HepG2 (cell line): ENCODE results near the gene EIF2AK2.

ENCODE experiments used
- CTCF ChIP-seq: sonication (generic); formaldehyde crosslinking; IDR thresholded peaks from 2 replicates; pipeline ENCODE4 v1.5.0; 2020; ENCODE audit warnings: mild to moderate bottlenecking, missing genetic modification reagents, moderate library complexity
- GABPB1 ChIP-seq: IDR thresholded peaks from 2 replicates; pipeline ENCODE4 v1.6.1; 2016; ENCODE audit warnings: mild to moderate bottlenecking, missing genetic modification reagents, moderate library complexity, missing compliant biosample characterization
- HIC2 ChIP-seq: sonication (generic); formaldehyde crosslinking; IDR thresholded peaks from 2 replicates; pipeline ENCODE4 v1.9.0; 2022; ENCODE audit warnings: low read depth, missing genetic modification reagents
- MYNN ChIP-seq: sonication (generic); formaldehyde crosslinking; IDR thresholded peaks from 2 replicates; pipeline ENCODE4 v1.4.0; 2020; ENCODE audit warnings: mild to moderate bottlenecking, low read depth, missing genetic modification reagents
- RFX5 ChIP-seq: IDR thresholded peaks from 2 replicates; pipeline ENCODE4 v1.6.1; 2011; ENCODE audit warnings: low read depth, low read length, improper control_type of control experiment
- YY1 ChIP-seq: IDR thresholded peaks from 2 replicates; pipeline ENCODE4 v1.6.1; 2011; ENCODE audit warnings: low read length, low read depth, moderate library complexity, mild to moderate bottlenecking; ENCODE audit not compliant: insufficient read depth, insufficient replicate concordance
- ZNF619 ChIP-seq: sonication (generic); formaldehyde crosslinking; IDR thresholded peaks from 2 replicates; pipeline ENCODE4 v1.4.0; 2020; ENCODE audit warnings: mild to moderate bottlenecking, missing genetic modification reagents
- ZNF800 ChIP-seq: sonication (generic); formaldehyde crosslinking; IDR thresholded peaks from 2 replicates; pipeline ENCODE4 v1.4.0; 2020; ENCODE audit warnings: missing genetic modification reagents

- no peak for TF ChIP-seq ZNF619 (CRISPR knock-in tag)
- TF ChIP-seq GABPB1 (CRISPR knock-in tag), result no peak
- no peak for TF ChIP-seq MYNN
- TF ChIP-seq ZNF800 (CRISPR knock-in tag), result no peak
- TF ChIP-seq YY1, result no peak
- TF ChIP-seq CTCF, result no peak
- TF ChIP-seq HIC2, result no peak
- TF ChIP-seq RFX5, result no peak
These were observed 72.0 kb downstream of the EIF2AK2 start for GRCh38 chr2:37084797-37085196.
